Adrenal gland (tissue), 12 donors: Measurements from ENCODE around the gene MRRF. TPM values are rescaled to one million over a fixed set of nuclear protein-coding genes. Genes with fewer than 3 reads are reported as not detected.

Source experiments
- DNase-seq, 7 donors: peaks; one replicate each; pipeline ENCODE4 v3.0.0-alpha.2; 2019 to 2020
- H3K27ac ChIP-seq, 5 donors: fragments of 200-600 bp; sonication (generic) in 4 of 5; 1 replicate in 3 of 5; 2 replicates in 2 of 5; pipeline versions ENCODE4 v1.5.1 to v1.8.0; 2016 to 2020; ENCODE audit warnings: mild to moderate bottlenecking in 1 of 5
- H3K27me3 ChIP-seq: fragments of 200-600 bp; 2 replicates; pipeline ENCODE4 v1.8.0; 2021
- H3K36me3 ChIP-seq, 2 donors: fragments of 200-600 bp; replicated peaks in 1 of 2; 1 replicate in 1 of 2; 2 replicates in 1 of 2; pipeline versions ENCODE4 v1.5.1 to v1.8.0; 2018 to 2022
- H3K4me1 ChIP-seq, 2 donors: fragments of 200-600 bp; replicated peaks in 1 of 2; 1 replicate in 1 of 2; 2 replicates in 1 of 2; pipeline versions ENCODE4 v1.5.1 to v1.8.0; 2018 to 2021
- H3K4me3 ChIP-seq, 4 donors: fragments of 200-600 bp; sonication (generic) in 3 of 4; one replicate each; pipeline ENCODE4 v1.5.1; 2016 to 2018
- H3K9me3 ChIP-seq, 3 donors: fragments of 200-600 bp; sonication (generic) in 1 of 3; replicated peaks in 1 of 3; 1 replicate in 2 of 3; 2 replicates in 1 of 3; pipeline versions ENCODE4 v1.5.1 to v1.8.0; 2016 to 2021
- CTCF ChIP-seq, 6 experiments: fragments of 450-650 bp in 4 of 6; fragments of 200-600 bp in 2 of 6; sonication (generic) in 1 of 6; IDR thresholded peaks; 1 replicate in 5 of 6; 2 replicates in 1 of 6; pipeline versions ENCODE4 v1.5.1 to v1.8.0; 2016 to 2021; ENCODE audit warnings: antibody characterized with exemption in 6 of 6, mild to moderate bottlenecking in 2 of 6, moderate library complexity in 1 of 6
- POLR2A ChIP-seq, 2 donors: fragments of 450-650 bp; IDR thresholded peaks; one replicate each; pipeline ENCODE4 v1.6.1; 2017; ENCODE audit warnings: antibody characterized with exemption in 2 of 2, mild to moderate bottlenecking in 2 of 2, moderate library complexity in 1 of 2
- WGBS, 4 donors: extraction: QIAGEN DNeasy Blood & Tissue Kit in 2 of 4; methylation state at CpG; one replicate each; pipeline versions ENCODE4 v1.1.5 to v1.1.7; 2013 to 2017; 5-methylcytosine and 5-hydroxymethylcytosine counted together
- intact Hi-C, 2 donors: fragments of 100-400 bp; cut with DNase I; formaldehyde crosslinking; loops; one replicate each; pipeline versions ENCODE4 v1.14.1 to v1.15.0; 2022 to 2023
- polyA plus RNA-seq, 3 donors: library from polyadenylated mRNA; stranded (reverse); fragments of 200-250 nt in 2 of 3; fragments of 350-450 nt in 1 of 3; fragmentation: Illumina TruSeq in 1 of 3; extraction: RNeasy Lipid Tissue Mini Kit (QIAGEN cat#74804) in 1 of 3; gene quantifications; one replicate each; pipeline ENCODE4 v1.2.3, GENCODE V29; 2013 to 2014
- total RNA-seq, 9 donors: library from RNA; depleted of rRNA in 4 of 9; stranded (reverse); fragments of >200 nt in 4 of 9; fragments of 120-200 nt in 1 of 9; fragmentation: NEBNext Ultra II Directional in 1 of 9; extraction: Animal tissue kit (Norgen Biotek cat#: 25700) in 1 of 9; gene quantifications; one replicate each; pipeline versions ENCODE4 v1.1.0 to v1.2.4, GENCODE V29; 2013 to 2023
- donor health status: healthy with polysubstance abuse.
- donor health status: Bipolar disorder and iron deficiency.
- donor health status: DM: yes; HTN: yes; CAD: no.
- donor health status: DM: no; HTN: no; CAD: no.
- donor health status: DM: no; HTN: no; CAD: no.
- donor health status: DM: yes; HTN: yes; CAD: no.

MRRF gene
- total and polyA plus RNA-seq, 12 donors, result 24.9 to 66.3 (median 35.5) TPM

DNA sequence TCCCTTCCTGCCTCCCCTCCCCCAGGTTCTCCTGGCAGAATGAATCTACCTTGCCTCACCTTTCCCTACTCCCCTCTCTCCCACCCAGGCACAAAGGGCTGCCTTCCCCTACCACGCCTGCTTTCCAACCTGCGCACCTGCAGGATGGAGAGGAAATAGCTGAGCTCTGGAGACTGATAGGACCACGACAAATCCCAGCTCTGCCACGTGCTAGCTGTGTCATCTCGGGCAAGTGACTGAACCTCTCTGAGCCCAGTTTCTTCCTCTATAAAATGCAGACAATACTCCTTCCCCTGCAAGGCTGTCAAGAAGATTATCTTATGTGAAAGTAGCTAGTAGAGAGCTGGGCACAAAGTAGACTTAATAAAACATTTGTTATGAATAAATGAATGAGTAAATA, 74.9 kb downstream of the MRRF start:
- H3K36me3 ChIP-seq, result no peaks in the 10 kb centered on the region
- 63 to 75% (median 74%) methylated on average over 5 of the region's 5 CpGs for whole genome bisulfite sequencing, 4 donors
- no peak overlapping the region for H3K27ac ChIP-seq
- intact Hi-C loops, result no loop called here
- no peak for DNase-seq
- no peak overlapping the region for H3K4me3 ChIP-seq
- no peaks in the 10 kb centered on the region for H3K4me1 ChIP-seq
- no peak for TF ChIP-seq CTCF (IDR thresholded peaks at IDR 0.05)
- no peak for TF ChIP-seq POLR2A (IDR thresholded peaks at IDR 0.05)
- H3K27me3 ChIP-seq, result no peaks in the 10 kb centered on the region
- no peaks in the 10 kb centered on the region for H3K9me3 ChIP-seq

DNA sequence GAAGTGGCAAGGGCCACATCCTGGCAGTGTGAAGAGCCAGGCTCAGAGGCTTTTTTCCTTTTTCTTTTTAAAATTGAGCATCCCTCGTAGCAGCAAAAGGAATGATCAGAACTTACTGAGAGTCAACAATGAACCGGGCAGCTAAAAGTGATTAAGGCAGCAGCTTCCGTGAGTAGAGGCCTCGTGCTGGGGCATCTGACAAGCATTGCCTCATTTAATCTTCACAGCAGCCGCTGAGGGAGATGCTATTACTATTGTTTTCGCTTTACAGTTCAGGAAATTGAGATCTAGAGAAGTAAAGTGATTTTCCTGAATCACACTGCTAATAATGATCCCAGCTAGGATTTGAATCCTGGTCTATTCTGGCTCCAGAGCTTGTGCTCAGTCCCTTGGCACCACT, 75.5 kb downstream of the MRRF start:
- intact Hi-C loops, result no loop called here
- H3K9me3 ChIP-seq, result no peaks in the 10 kb centered on the region
- WGBS, 4 donors, result 69 to 92% (median 75%) methylated on average over 6 of the region's 6 CpGs
- H3K27me3 ChIP-seq, result no peaks in the 10 kb centered on the region
- H3K27ac ChIP-seq, result no peak overlapping the region
- H3K4me1 ChIP-seq, result no peaks in the 10 kb centered on the region
- TF ChIP-seq CTCF (IDR thresholded peaks at IDR 0.05), result no peak
- no peak for TF ChIP-seq POLR2A (IDR thresholded peaks at IDR 0.05)
- H3K36me3 ChIP-seq, result no peaks in the 10 kb centered on the region
- H3K4me3 ChIP-seq, result no peak overlapping the region
- peak in 1 of 7 donors; percentile 7 for DNase-seq

DNA sequence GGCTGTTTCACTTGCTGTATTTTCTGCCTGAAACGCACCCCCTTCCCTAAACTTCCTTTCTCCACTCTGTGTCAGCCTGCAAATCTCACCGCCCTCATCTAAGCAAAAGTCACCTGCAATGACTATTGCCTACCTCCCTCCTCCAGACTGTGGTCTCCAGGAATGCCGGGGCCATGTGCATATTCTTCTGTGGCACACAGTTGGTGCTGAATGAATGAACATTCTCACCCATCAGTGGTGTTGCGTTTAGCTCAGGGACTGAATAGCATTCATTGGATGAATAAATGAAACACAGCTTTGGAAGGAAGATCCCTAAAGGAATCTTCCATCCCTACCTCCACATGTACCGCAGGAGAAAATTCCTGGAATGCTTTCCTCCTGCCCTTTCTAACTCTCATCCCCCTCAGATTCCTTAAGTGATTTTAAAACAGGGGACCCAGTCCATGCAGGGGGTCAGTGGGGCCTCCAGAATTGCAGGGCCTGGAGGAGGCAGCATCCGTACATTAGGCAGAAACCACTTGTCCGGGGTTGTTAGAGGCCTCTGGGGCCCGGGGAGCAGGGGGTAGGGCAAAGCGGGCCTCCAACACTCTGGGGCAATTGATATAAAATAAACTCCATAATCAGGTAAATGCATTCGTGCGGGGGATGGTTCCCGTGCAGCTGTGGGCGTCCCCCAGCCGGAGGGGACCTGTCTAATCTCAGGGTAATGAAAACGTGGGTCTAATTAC, 77.8 kb downstream of the MRRF start:
- intact Hi-C loops, result no loop called here
- no peaks in the 10 kb centered on the region for H3K36me3 ChIP-seq
- TF ChIP-seq POLR2A (IDR thresholded peaks at IDR 0.05), result no peak
- no peak for TF ChIP-seq CTCF (IDR thresholded peaks at IDR 0.05)
- H3K27ac ChIP-seq, result no peak overlapping the region
- no peaks in the 10 kb centered on the region for H3K9me3 ChIP-seq
- H3K4me3 ChIP-seq, result no peak overlapping the region
- no peak for DNase-seq
- 81 to 89% (median 88%) methylated on average over 15 of the region's 15 CpGs for WGBS, 4 donors
- H3K27me3 ChIP-seq, result no peaks in the 10 kb centered on the region
- peaks cover 6 to 9% of the 10 kb centered on the region in 2 donors for H3K4me1 ChIP-seq

DNA sequence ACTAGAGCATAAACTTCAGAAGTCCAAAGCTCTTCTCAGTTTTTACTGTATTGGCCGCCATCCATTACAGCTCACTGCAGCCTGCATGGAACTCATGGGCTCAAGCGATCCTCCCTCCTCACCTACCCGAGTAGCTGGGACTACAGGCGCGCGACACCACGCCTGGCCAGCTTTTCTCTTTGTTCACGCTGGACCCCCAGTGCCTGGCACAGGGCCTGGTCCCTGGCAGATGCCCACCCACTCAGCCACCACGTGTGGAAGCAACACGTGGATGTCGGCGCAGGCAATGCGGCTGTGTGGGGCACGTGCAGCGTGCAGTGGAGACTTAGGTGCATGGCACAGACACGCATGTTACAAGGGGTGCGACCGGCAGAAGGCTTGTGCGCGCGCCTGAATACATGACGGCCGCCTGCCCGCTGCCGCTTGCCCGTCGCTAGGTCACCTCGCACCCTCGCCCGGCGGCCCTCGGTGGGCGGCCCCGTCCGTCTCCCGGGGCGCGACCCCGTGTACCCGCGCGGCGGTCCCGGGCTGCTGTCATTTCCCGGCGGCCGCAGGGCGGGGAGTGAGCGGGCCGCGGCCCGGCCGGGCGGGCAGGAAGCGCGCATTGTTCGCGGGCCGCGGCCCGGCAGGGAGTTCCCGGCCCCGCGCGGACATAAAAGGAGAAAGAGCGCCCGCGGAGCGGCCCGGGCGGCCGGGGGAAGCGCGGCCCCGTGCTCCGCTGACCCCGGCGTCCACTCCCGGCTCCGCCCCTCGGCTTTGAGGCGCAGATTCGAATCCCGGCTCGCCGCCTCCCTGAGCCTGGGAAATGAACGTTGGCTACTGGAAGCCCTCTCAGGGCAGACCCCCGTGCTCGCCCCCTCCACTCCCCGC, 82.0 kb downstream of the MRRF start:
- DNase-seq, result peak; percentile 30 to 62 (median 50)
- intact Hi-C loops, result no loop called here
- Histone ChIP-seq H3K4me3 (peak overlapping the region in 2 of 4 donors; percentile 42 to 70), H3K27ac (peak overlapping the region in 2 of 5 donors; percentile 21 to 36), H3K36me3 (no peaks in the 10 kb centered on the region), H3K9me3 (no peaks in the 10 kb centered on the region), H3K27me3 (no peaks in the 10 kb centered on the region), H3K4me1 (peaks cover 8 to 12% of the 10 kb centered on the region in 2 donors)
- no peak for TF ChIP-seq POLR2A (IDR thresholded peaks at IDR 0.05)
- 6 to 40% (median 10%) methylated on average over 12 to 90 of the region's 90 CpGs for WGBS, 4 donors
